Body of pancreas (tissue), 4 donors: ENCODE results near the gene RABEPK. TPM values are rescaled to one million over a fixed set of nuclear protein-coding genes. Genes with fewer than 3 reads are reported as not detected.

Experiments
- ATAC-seq: fragments of 150-250 bp; one replicate; pipeline ENCODE4 v1.9.1; 2016
- DNase-seq, 4 donors: peaks; one replicate each; pipeline ENCODE4 v3.0.0-alpha.2; 2019
- H3K27ac ChIP-seq, 4 donors: fragments of 200-600 bp; sonication (generic); 1 replicate in 3 of 4; 2 replicates in 1 of 4; pipeline versions ENCODE4 v1.5.1 to v1.6.1; 2016 to 2019; ENCODE audit warnings: mild to moderate bottlenecking in 1 of 4, mixed read lengths in 1 of 4, moderate library complexity in 1 of 4
- H3K27me3 ChIP-seq, 2 donors: fragments of 200-600 bp; sonication (generic); one replicate each; pipeline ENCODE4 v1.6.0; 2016; ENCODE audit warnings: mild to moderate bottlenecking in 1 of 2
- H3K36me3 ChIP-seq, 2 donors: fragments of 200-600 bp; sonication (generic); replicated peaks in 1 of 2; 2 replicates each; pipeline ENCODE4 v1.5.1; 2016; ENCODE audit warnings: low read depth in 2 of 2; ENCODE audit not compliant: insufficient read depth in 1 of 2
- H3K4me1 ChIP-seq: fragments of 200-600 bp; sonication (generic); one replicate; pipeline ENCODE4 v1.6.0; 2016
- H3K4me3 ChIP-seq, 2 donors: fragments of 200-600 bp; sonication (generic); 1 replicate in 1 of 2; 2 replicates in 1 of 2; pipeline ENCODE4 v1.5.1; 2016 to 2019
- H3K9me3 ChIP-seq, 3 donors: fragments of 200-600 bp; sonication (generic); 1 replicate in 2 of 3; 2 replicates in 1 of 3; pipeline ENCODE4 v1.5.1; 2016
- CTCF ChIP-seq, 7 experiments: fragments of 450-650 bp in 4 of 7; fragments of 200-600 bp in 3 of 7; sonication (generic) in 3 of 7; IDR thresholded peaks; one replicate each; pipeline ENCODE4 v1.5.1; 2016 to 2019; ENCODE audit warnings: antibody characterized with exemption in 7 of 7
- POLR2A ChIP-seq, 3 donors: fragments of 450-650 bp; IDR thresholded peaks; one replicate each; pipeline ENCODE4 v1.6.1; 2016; ENCODE audit warnings: antibody characterized with exemption in 3 of 3, mild to moderate bottlenecking in 2 of 3
- WGBS, 2 donors: methylation state at CpG; one replicate each; pipeline ENCODE4 v1.1.5; 2017; 5-methylcytosine and 5-hydroxymethylcytosine counted together
- intact Hi-C: fragments of 100-400 bp; cut with DNase I; formaldehyde crosslinking; loops from one replicate; pipeline ENCODE4 v1.15.1; 2023
- total RNA-seq, 2 donors: library from RNA; depleted of rRNA; stranded (reverse); fragments of >200 nt; gene quantifications; one replicate each; pipeline ENCODE4 v1.1.0, GENCODE V29; 2016

Gene RABEPK
- total RNA-seq, 2 donors from 2014 or later, result 4.3 to 6.7 TPM

- H3K4me1 ChIP-seq, result peaks cover 37% of the 10 kb centered on the region
- DNase-seq (no peak), ATAC-seq (no peak)
- H3K4me3 ChIP-seq, result no peak overlapping the region
- H3K9me3 ChIP-seq, result no peaks in the 10 kb centered on the region
- H3K36me3 ChIP-seq, result no peaks in the 10 kb centered on the region
- H3K27ac ChIP-seq, result no peak overlapping the region
- intact Hi-C loops, result no loop called here
- 13 to 16% methylated on average over 2 of the region's 2 CpGs for WGBS, 2 donors
- no peak for TF ChIP-seq CTCF (IDR thresholded peaks at IDR 0.05)
- TF ChIP-seq POLR2A (IDR thresholded peaks at IDR 0.05), result no peak
- H3K27me3 ChIP-seq, result no peaks in the 10 kb centered on the region
Observed at GRCh38 chr9:125183054-125183453, 17.3 kb upstream of the RABEPK start.

GRCh38 chr9:125183561-125183960 lies 16.8 kb upstream of the RABEPK start:
- no peak overlapping the region for H3K27ac ChIP-seq
- TF ChIP-seq CTCF (IDR thresholded peaks at IDR 0.05) (no peak), POLR2A (IDR thresholded peaks at IDR 0.05) (no peak)

GRCh38 chr9:125189011-125189360 lies 11.4 kb upstream of the RABEPK start:
- H3K27ac ChIP-seq, result peak overlapping the region; percentile 88 to 90 (median 89)
- DNase-seq (peak in 2 of 4 donors; percentile 22 to 28), ATAC-seq (no peak)
- no peaks in the 10 kb centered on the region for H3K9me3 ChIP-seq
- TF ChIP-seq POLR2A (IDR thresholded peaks at IDR 0.05) (no peak), CTCF (IDR thresholded peaks at IDR 0.05) (no peak)
- H3K36me3 ChIP-seq, result no peaks in the 10 kb centered on the region
- H3K4me1 ChIP-seq, result peaks cover 35% of the 10 kb centered on the region
- H3K4me3 ChIP-seq, result peak overlapping the region; percentile 75 to 95
- intact Hi-C loops, result no loop called here
- WGBS, 2 donors, result 0% methylated on average over 7 to 26 of the region's 26 CpGs
- no peaks in the 10 kb centered on the region for H3K27me3 ChIP-seq

More at GRCh38 chr9:125183561-125183960, 16.8 kb upstream of the RABEPK start:
- DNase-seq, result no peak
- intact Hi-C loops, result no loop called here
- H3K27me3 ChIP-seq, result no peaks in the 10 kb centered on the region
- WGBS, 2 donors, result 91 to 93% methylated on average over 2 of the region's 2 CpGs
- ATAC-seq, result no peak
- H3K9me3 ChIP-seq, result no peaks in the 10 kb centered on the region
- H3K36me3 ChIP-seq, result no peaks in the 10 kb centered on the region
- peaks cover 42% of the 10 kb centered on the region for H3K4me1 ChIP-seq
- no peak overlapping the region for H3K4me3 ChIP-seq

GRCh38 chr9:125189361-125190289 lies 10.7 kb upstream of the RABEPK start, which contains the start of gene PPP6C:
Gene PPP6C, minus strand, starts transcription at chr9:125189803. Its CDS starts 85 bp downstream, at chr9:125189718.
- ATAC-seq, result peak; percentile 99
- H3K36me3 ChIP-seq, result no peaks in the 10 kb centered on the region
- 0% methylated on average over 10 to 82 of the region's 82 CpGs for WGBS, 2 donors
- peaks cover 29% of the 10 kb centered on the region for H3K4me1 ChIP-seq
- no peaks in the 10 kb centered on the region for H3K27me3 ChIP-seq
- peak within 1 kb of the TSS; percentile 88 to 90 (median 89) for H3K27ac ChIP-seq
- DNase-seq, result peak; percentile 97 to 98 (median 98)
- intact Hi-C loops, result no loop called here
- TF ChIP-seq CTCF (IDR thresholded peaks at IDR 0.05) (peak; percentile 52 to 90 (median 84)), POLR2A (IDR thresholded peaks at IDR 0.05) (peak; percentile 64 to 85 (median 82))
- H3K9me3 ChIP-seq, result no peaks in the 10 kb centered on the region
- peak within 1 kb of the TSS; percentile 75 to 95 for H3K4me3 ChIP-seq
